ENCODE results near the gene FSHR. TPM values are rescaled to one million over a fixed set of nuclear protein-coding genes. Genes with fewer than 3 reads are reported as not detected.

FSHR gene
- total RNA-seq, 2 experiments from 2014 or later = not detected

DNA sequence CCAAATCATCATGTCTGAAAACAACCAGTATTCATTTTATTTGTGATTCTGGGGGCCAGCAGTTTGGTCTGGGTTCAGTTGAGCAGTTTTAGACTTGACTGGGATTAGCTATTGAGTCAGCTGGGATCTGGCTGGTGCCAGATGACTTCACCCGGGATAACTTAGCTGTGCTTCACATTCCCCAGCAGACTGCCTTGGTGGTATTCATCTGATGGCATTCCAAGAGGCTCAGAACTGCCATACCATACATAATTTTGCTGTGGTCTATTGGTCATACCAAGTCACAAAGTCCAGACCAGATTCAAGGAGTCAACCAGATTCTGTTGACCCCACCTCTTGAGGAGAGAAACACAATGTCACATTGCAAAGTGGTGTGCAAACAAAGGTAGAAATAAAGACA, 7.8 kb upstream of the FSHR start:
- H3K4me1 Mint-ChIP-seq (ENCODE audit: low read depth) = no peaks in the 10 kb centered on the region
- POLR2A ChIA-PET = no interaction called here
- CTCF ChIA-PET = no interaction called here
- H3K4me3 Mint-ChIP-seq = no peak overlapping the region
- DNase-seq (no peak), ATAC-seq (no peak)
- H3K36me3 Mint-ChIP-seq (ENCODE audit: low read depth) = no peaks in the 10 kb centered on the region
- no peaks in the 10 kb centered on the region for H3K9me3 Mint-ChIP-seq (ENCODE audit: insufficient read depth)
- H3K27ac Mint-ChIP-seq = no peak overlapping the region
- H3K27me3 Mint-ChIP-seq (ENCODE audit: low read depth) = no peaks in the 10 kb centered on the region

- DNase-seq = no peak
- Mint-ChIP-seq H3K36me3 (ENCODE audit: low read depth) (no peaks in the 10 kb centered on the region), H3K4me1 (ENCODE audit: low read depth) (no peaks in the 10 kb centered on the region), H3K4me3 (no peak overlapping the region), H3K9me3 (ENCODE audit: insufficient read depth) (no peaks in the 10 kb centered on the region), H3K27ac (no peak overlapping the region), H3K27me3 (ENCODE audit: low read depth) (no peaks in the 10 kb centered on the region)
- ChIA-PET CTCF (no interaction called here), POLR2A (no interaction called here)
- ATAC-seq = no peak
Observed at GRCh38 chr2:49154891-49155290, 576 bp upstream of the FSHR start.

- ChIA-PET CTCF (no interaction called here), POLR2A (no interaction called here)
- no peak overlapping the region for H3K27ac Mint-ChIP-seq
- ATAC-seq = no peak
- no peaks in the 10 kb centered on the region for H3K9me3 Mint-ChIP-seq (ENCODE audit: insufficient read depth)
- no peaks in the 10 kb centered on the region for H3K4me1 Mint-ChIP-seq (ENCODE audit: low read depth)
- H3K27me3 Mint-ChIP-seq (ENCODE audit: low read depth) = no peaks in the 10 kb centered on the region
- no peak overlapping the region for H3K4me3 Mint-ChIP-seq
- no peak for DNase-seq
- no peaks in the 10 kb centered on the region for H3K36me3 Mint-ChIP-seq (ENCODE audit: low read depth)
Observed at GRCh38 chr2:49153252-49153651, 1.1 kb downstream of the FSHR start.

GRCh38 chr2:49152824-49153223, 1.5 kb downstream of the FSHR start:
- POLR2A ChIA-PET = no interaction called here
- Mint-ChIP-seq H3K9me3 (ENCODE audit: insufficient read depth) (no peaks in the 10 kb centered on the region), H3K27me3 (ENCODE audit: low read depth) (no peaks in the 10 kb centered on the region), H3K27ac (no peak overlapping the region), H3K4me1 (ENCODE audit: low read depth) (no peaks in the 10 kb centered on the region), H3K36me3 (ENCODE audit: low read depth) (no peaks in the 10 kb centered on the region), H3K4me3 (no peak overlapping the region)
- ATAC-seq (no peak), DNase-seq (no peak)
- CTCF ChIA-PET = no interaction called here

GRCh38 chr2:49146401-49146800, 7.9 kb downstream of the FSHR start:
- ChIA-PET POLR2A (no interaction called here), CTCF (no interaction called here)
- Mint-ChIP-seq H3K27me3 (ENCODE audit: low read depth) (no peaks in the 10 kb centered on the region), H3K36me3 (ENCODE audit: low read depth) (no peaks in the 10 kb centered on the region), H3K27ac (no peak overlapping the region), H3K9me3 (ENCODE audit: insufficient read depth) (no peaks in the 10 kb centered on the region), H3K4me3 (no peak overlapping the region), H3K4me1 (ENCODE audit: low read depth) (no peaks in the 10 kb centered on the region)
- DNase-seq = no peak
- no peak for ATAC-seq

- ChIA-PET CTCF (no interaction called here), POLR2A (no interaction called here)
- H3K4me3 Mint-ChIP-seq = no peak overlapping the region
- H3K36me3 Mint-ChIP-seq (ENCODE audit: low read depth) = no peaks in the 10 kb centered on the region
- peaks cover 3% of the 10 kb centered on the region for H3K9me3 Mint-ChIP-seq (ENCODE audit: insufficient read depth)
- no peaks in the 10 kb centered on the region for H3K4me1 Mint-ChIP-seq (ENCODE audit: low read depth)
- DNase-seq = no peak
- ATAC-seq = no peak
- no peaks in the 10 kb centered on the region for H3K27me3 Mint-ChIP-seq (ENCODE audit: low read depth)
- no peak overlapping the region for H3K27ac Mint-ChIP-seq
Observed at GRCh38 chr2:49131801-49132200, 22.5 kb downstream of the FSHR start.

DNA sequence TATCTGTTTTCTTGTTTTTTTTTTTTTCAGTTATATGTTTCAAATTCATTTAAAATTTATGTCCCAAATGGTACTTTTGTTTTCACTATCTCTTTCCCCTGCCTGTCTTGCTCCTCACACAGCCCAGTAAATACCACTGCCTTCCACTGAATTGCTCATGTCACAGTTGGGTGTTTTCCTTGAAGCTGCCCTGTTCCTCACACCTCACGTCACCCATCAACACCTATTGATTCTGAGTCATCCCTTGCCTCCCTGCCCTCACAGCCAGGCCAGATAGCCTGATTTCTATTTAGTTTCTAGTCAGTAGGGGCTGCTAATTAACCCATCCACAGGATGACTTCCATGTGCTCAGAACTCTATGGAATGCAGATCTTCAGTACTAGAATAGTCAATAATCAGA, 25.3 kb downstream of the FSHR start:
- Mint-ChIP-seq H3K9me3 (ENCODE audit: insufficient read depth) (peaks cover 3% of the 10 kb centered on the region), H3K27me3 (ENCODE audit: low read depth) (no peaks in the 10 kb centered on the region), H3K4me3 (no peak overlapping the region), H3K36me3 (ENCODE audit: low read depth) (no peaks in the 10 kb centered on the region), H3K4me1 (ENCODE audit: low read depth) (no peaks in the 10 kb centered on the region), H3K27ac (no peak overlapping the region)
- ChIA-PET CTCF (no interaction called here), POLR2A (no interaction called here)
- DNase-seq = no peak
- no peak for ATAC-seq

DNA sequence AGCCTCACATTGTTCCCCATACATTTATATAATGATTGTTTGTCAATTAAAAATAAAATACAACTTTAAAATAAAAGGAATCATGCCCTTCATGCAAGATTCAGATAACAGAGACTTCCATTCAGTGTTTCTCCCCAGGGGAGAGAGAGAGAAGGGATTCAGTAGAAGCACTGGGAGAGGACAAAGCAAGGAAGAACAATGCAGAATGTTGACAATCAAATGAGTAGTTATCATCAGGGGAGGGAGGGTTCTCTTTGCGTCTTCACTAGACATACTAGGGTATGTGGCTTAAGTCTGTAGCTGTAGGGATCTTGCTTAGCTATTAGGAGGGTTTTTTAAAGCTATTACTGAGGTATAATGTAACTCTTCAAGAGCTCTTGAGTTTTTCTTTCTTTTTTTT, 30.7 kb downstream of the FSHR start:
- Mint-ChIP-seq H3K4me3 (no peak overlapping the region), H3K27me3 (ENCODE audit: low read depth) (no peaks in the 10 kb centered on the region), H3K4me1 (ENCODE audit: low read depth) (no peaks in the 10 kb centered on the region), H3K27ac (no peak overlapping the region), H3K36me3 (ENCODE audit: low read depth) (no peaks in the 10 kb centered on the region), H3K9me3 (ENCODE audit: insufficient read depth) (no peaks in the 10 kb centered on the region)
- DNase-seq (no peak), ATAC-seq (no peak)
- ChIA-PET CTCF (no interaction called here), POLR2A (no interaction called here)

GRCh38 chr2:49122107-49122506, 32.2 kb downstream of the FSHR start:
- H3K27ac Mint-ChIP-seq = no peak overlapping the region
- H3K27me3 Mint-ChIP-seq (ENCODE audit: low read depth) = no peaks in the 10 kb centered on the region
- no peaks in the 10 kb centered on the region for H3K4me1 Mint-ChIP-seq (ENCODE audit: low read depth)
- H3K36me3 Mint-ChIP-seq (ENCODE audit: low read depth) = no peaks in the 10 kb centered on the region
- no peak overlapping the region for H3K4me3 Mint-ChIP-seq
- H3K9me3 Mint-ChIP-seq (ENCODE audit: insufficient read depth) = no peaks in the 10 kb centered on the region
- ChIA-PET CTCF (interaction anchor here (1.3 kb wide), 1 partner anchor 22 kb away, joined by 3 read pairs; no protein-coding TSS in a partner anchor), POLR2A (no interaction called here)
- DNase-seq (no peak), ATAC-seq (no peak)

GRCh38 chr2:49113046-49113445, 41.3 kb downstream of the FSHR start:
- ChIA-PET CTCF (no interaction called here), POLR2A (no interaction called here)
- no peaks in the 10 kb centered on the region for H3K27me3 Mint-ChIP-seq (ENCODE audit: low read depth)
- H3K9me3 Mint-ChIP-seq (ENCODE audit: insufficient read depth) = no peaks in the 10 kb centered on the region
- no peaks in the 10 kb centered on the region for H3K4me1 Mint-ChIP-seq (ENCODE audit: low read depth)
- H3K27ac Mint-ChIP-seq = no peak overlapping the region
- H3K4me3 Mint-ChIP-seq = no peak overlapping the region
- no peak for ATAC-seq
- no peak for DNase-seq
- H3K36me3 Mint-ChIP-seq (ENCODE audit: low read depth) = no peaks in the 10 kb centered on the region

GRCh38 chr2:49111456-49111855, 42.9 kb downstream of the FSHR start:
- ATAC-seq (no peak), DNase-seq (no peak)
- H3K36me3 Mint-ChIP-seq (ENCODE audit: low read depth) = no peaks in the 10 kb centered on the region
- H3K4me1 Mint-ChIP-seq (ENCODE audit: low read depth) = no peaks in the 10 kb centered on the region
- H3K27me3 Mint-ChIP-seq (ENCODE audit: low read depth) = no peaks in the 10 kb centered on the region
- H3K4me3 Mint-ChIP-seq = no peak overlapping the region
- CTCF ChIA-PET = no interaction called here
- no peak overlapping the region for H3K27ac Mint-ChIP-seq
- POLR2A ChIA-PET = no interaction called here
- H3K9me3 Mint-ChIP-seq (ENCODE audit: insufficient read depth) = no peaks in the 10 kb centered on the region

- CTCF ChIA-PET = no interaction called here
- no peaks in the 10 kb centered on the region for H3K4me1 Mint-ChIP-seq (ENCODE audit: low read depth)
- H3K9me3 Mint-ChIP-seq (ENCODE audit: insufficient read depth) = no peaks in the 10 kb centered on the region
- POLR2A ChIA-PET = no interaction called here
- no peak overlapping the region for H3K4me3 Mint-ChIP-seq
- ATAC-seq = no peak
- H3K36me3 Mint-ChIP-seq (ENCODE audit: low read depth) = no peaks in the 10 kb centered on the region
- no peak for DNase-seq
- no peak overlapping the region for H3K27ac Mint-ChIP-seq
- no peaks in the 10 kb centered on the region for H3K27me3 Mint-ChIP-seq (ENCODE audit: low read depth)
Observed at GRCh38 chr2:49111006-49111405, 43.3 kb downstream of the FSHR start.

- CTCF ChIA-PET = no interaction called here
- DNase-seq (no peak), ATAC-seq (no peak)
- Mint-ChIP-seq H3K4me3 (no peak overlapping the region), H3K27me3 (ENCODE audit: low read depth) (no peaks in the 10 kb centered on the region), H3K36me3 (ENCODE audit: low read depth) (no peaks in the 10 kb centered on the region), H3K9me3 (ENCODE audit: insufficient read depth) (no peaks in the 10 kb centered on the region), H3K27ac (no peak overlapping the region), H3K4me1 (ENCODE audit: low read depth) (no peaks in the 10 kb centered on the region)
- POLR2A ChIA-PET = no interaction called here
Observed at GRCh38 chr2:49110571-49110970, 43.7 kb downstream of the FSHR start.

- no peaks in the 10 kb centered on the region for H3K36me3 Mint-ChIP-seq (ENCODE audit: low read depth)
Observed at GRCh38 chr2:49108851-49109250, 45.5 kb downstream of the FSHR start.

More at GRCh38 chr2:49108851-49109250, 45.5 kb downstream of the FSHR start:
- Mint-ChIP-seq H3K27ac (no peak overlapping the region), H3K4me1 (ENCODE audit: low read depth) (no peaks in the 10 kb centered on the region), H3K27me3 (ENCODE audit: low read depth) (no peaks in the 10 kb centered on the region), H3K4me3 (no peak overlapping the region), H3K9me3 (ENCODE audit: insufficient read depth) (no peaks in the 10 kb centered on the region)
- no peak for DNase-seq
- ATAC-seq = no peak
- CTCF ChIA-PET = no interaction called here
- POLR2A ChIA-PET = no interaction called here
